Occipital lobe (tissue), 3 donors: ENCODE results near the gene PRDX2. TPM values are rescaled to one million over a fixed set of nuclear protein-coding genes. Genes with fewer than 3 reads are reported as not detected.

Experiments
- DNase-seq: peaks from one replicate; lab custom pipeline; 2025; lab: John Stamatoyannopoulos, UW
- small RNA-seq: library from RNA; depleted of rRNA; stranded (forward); fragments of <200 nt; gene quantifications from one replicate; pipeline ENCODE3, GENCODE V24; 2014
- total RNA-seq: library from RNA; depleted of rRNA; stranded (reverse); fragments of >200 nt; gene quantifications from one replicate; pipeline ENCODE4 v1.2.3, GENCODE V29; 2014

The PRDX2 gene
- total RNA-seq, 1 donor from 2014 or later, result 174 TPM

GRCh38 chr19:12752056-12752781 is 49.4 kb downstream of the PRDX2 start:
- DNase-seq, result no peak

GRCh38 chr19:12751635-12752034 is 50.0 kb downstream of the PRDX2 start, which contains the start of gene BEST2:
Gene BEST2, plus strand, starts transcription at chr19:12751791. Its CDS starts 802 bp downstream, at chr19:12752593.
- no peak for DNase-seq

GRCh38 chr19:12750851-12751250 is 50.7 kb downstream of the PRDX2 start:
- DNase-seq, result no peak

GRCh38 chr19:12749938-12750521 is 51.6 kb downstream of the PRDX2 start:
- DNase-seq, result no peak

GRCh38 chr19:12748489-12748888 is 53.1 kb downstream of the PRDX2 start:
- no peak for DNase-seq

Small RNA genes within 50 kb of the gene (small RNA-seq; reads per million reads assigned to genes)
- gene MIR5684, result not detected

Other genes with a start within 250 kb of the PRDX2 start
- gene ZNF490, start 191.0 kb downstream of the PRDX2 start, total RNA-seq, result 11.4 TPM
- 27.6 TPM for gene ZNF791, start 190.9 kb downstream of the PRDX2 start, total RNA-seq
- 17.2 TPM for gene MAN2B1, start 135.1 kb downstream of the PRDX2 start, total RNA-seq
- gene WDR83, start 135.0 kb downstream of the PRDX2 start, total RNA-seq, result 10.3 TPM
- gene DHPS, start 119.9 kb downstream of the PRDX2 start, total RNA-seq, result 79.7 TPM
- not detected for gene GNG14, start 113.8 kb downstream of the PRDX2 start, total RNA-seq
- gene FBXW9, start 105.2 kb downstream of the PRDX2 start, total RNA-seq, result 6.4 TPM
- 54.0 TPM for gene TNPO2, start 77.9 kb downstream of the PRDX2 start, total RNA-seq
- 138 TPM for gene TRIR, start 67.1 kb downstream of the PRDX2 start, total RNA-seq
- 59.3 TPM for gene GET3, start 64.3 kb downstream of the PRDX2 start, total RNA-seq
- gene BEST2, start 50.0 kb downstream of the PRDX2 start, total RNA-seq, result 0.16 TPM
- gene HOOK2, start 26.2 kb downstream of the PRDX2 start, total RNA-seq, result 20.3 TPM
- gene JUNB, start 10.3 kb downstream of the PRDX2 start, total RNA-seq, result 22.6 TPM
- gene THSD8, start 269 bp upstream of the PRDX2 start, total RNA-seq, result 0.62 TPM
- gene RNASEH2A, start 4.8 kb upstream of the PRDX2 start, total RNA-seq, result 15.8 TPM
- 2.0 TPM for gene RTBDN, start 32.8 kb upstream of the PRDX2 start, total RNA-seq
- gene MAST1, start 36.7 kb upstream of the PRDX2 start, total RNA-seq, result 35.1 TPM
- gene DNASE2, start 79.6 kb upstream of the PRDX2 start, total RNA-seq, result 4.5 TPM
- gene KLF1, start 85.4 kb upstream of the PRDX2 start, total RNA-seq, result 0.31 TPM
- 14.7 TPM for gene GCDH, start 89.4 kb upstream of the PRDX2 start, total RNA-seq
- gene SYCE2, start 117.5 kb upstream of the PRDX2 start, total RNA-seq, result not detected
- 46.8 TPM for gene FARSA, start 131.9 kb upstream of the PRDX2 start, total RNA-seq
- 280 TPM for gene CALR, start 136.8 kb upstream of the PRDX2 start, total RNA-seq
- gene RAD23A, start 144.1 kb upstream of the PRDX2 start, total RNA-seq, result 21.8 TPM
- 13.3 TPM for gene GADD45GIP1, start 155.4 kb upstream of the PRDX2 start, total RNA-seq
- gene DAND5, start 167.8 kb upstream of the PRDX2 start, total RNA-seq, result not detected
- gene NFIX, start 193.7 kb upstream of the PRDX2 start, total RNA-seq, result 124 TPM